HG03159 (cell line): ENCODE measurements around the gene SLC47A1.
"Not testable (repeated sequence)": the region's sequence is repeated elsewhere in the genome, so short reads cannot be mapped to it uniquely, and the experiment has no call there.

Experiments
- ATAC-seq: cut with Tn5 transposase; IDR thresholded peaks from one replicate; pipeline ENCODE4 v1.9.1; 2021; ENCODE audit warnings: mild to moderate bottlenecking, moderate library complexity; ENCODE audit not compliant: unreplicated experiment

Gene SLC47A1

DNA sequence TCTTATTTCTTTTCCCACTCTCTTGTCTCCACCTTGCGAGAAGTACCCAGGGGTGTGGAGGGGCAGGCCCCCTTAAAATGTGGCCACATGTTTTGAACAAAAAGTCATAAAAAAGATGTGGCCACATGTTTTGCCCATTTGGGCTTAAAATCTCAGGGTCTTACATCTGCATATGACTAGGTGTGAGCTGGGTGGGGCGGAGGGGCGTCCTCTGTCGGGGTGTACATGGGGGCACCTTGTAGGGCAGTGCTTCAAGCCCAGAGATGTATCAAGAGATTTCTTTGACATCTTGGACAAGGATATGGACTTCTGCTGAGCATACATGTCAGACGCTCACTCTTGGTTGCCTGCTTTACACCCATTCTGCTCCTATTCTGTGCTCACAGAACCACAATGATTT is 13.0 kb upstream of the SLC47A1 start:
- ATAC-seq = no peak

DNA sequence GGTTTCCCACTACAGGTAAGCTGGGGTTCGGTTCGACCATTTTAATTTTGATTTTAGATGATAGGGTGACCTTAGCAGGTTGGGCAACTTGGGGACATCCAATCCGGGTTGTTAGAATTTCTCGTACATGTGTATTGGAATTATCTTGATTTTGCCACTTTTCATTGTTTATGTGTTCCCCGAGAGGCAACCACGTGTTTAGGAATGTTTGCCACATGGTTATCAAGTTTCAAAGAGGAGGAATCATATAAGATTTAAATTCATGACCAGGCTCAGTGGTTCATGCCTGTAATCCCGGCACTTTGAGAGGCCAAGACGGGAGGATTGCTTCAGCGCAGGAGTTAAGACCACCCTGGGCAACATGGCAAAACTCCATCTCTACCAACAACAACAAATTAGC is 10.0 kb upstream of the SLC47A1 start:
- no peak for ATAC-seq

GRCh38 chr17:19526950-19527349 is 6.7 kb upstream of the SLC47A1 start:
- not testable (repeated sequence) for ATAC-seq

GRCh38 chr17:19531780-19532501 is 1.7 kb upstream of the SLC47A1 start:
- ATAC-seq = no peak

DNA sequence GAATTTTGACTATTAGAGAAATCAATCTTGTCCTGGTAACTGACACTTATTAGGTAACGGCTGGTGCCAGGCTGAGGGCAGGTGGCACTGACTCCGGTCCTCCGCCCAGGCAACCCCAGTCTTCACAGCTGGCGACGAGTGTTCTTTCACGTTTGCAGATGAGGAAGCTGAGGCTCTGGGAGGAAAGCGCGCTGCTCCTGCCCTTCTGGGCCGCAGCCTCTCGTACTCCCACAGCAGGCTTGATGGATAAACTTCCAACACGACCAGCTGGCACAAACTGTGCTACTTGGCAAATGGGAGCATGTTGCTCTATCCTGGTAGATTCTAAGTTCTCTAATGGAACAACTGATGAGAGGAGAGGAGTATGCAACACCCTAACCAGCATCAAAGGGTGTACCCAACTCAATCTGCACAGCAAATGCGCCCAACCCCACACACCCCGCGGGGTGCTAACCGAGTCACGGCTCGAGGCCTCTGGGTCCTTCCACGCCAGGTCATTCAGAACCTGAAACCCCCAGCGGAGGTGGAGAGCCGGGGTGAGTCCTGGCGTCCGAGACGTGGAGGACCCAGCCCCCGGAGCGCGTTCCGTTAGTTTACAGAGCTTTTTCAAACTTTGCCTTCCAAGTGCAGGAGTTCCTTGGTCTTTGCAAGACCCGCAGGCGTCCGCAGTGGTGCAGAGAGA is 477 bp upstream of the SLC47A1 start:
- no peak for ATAC-seq

DNA sequence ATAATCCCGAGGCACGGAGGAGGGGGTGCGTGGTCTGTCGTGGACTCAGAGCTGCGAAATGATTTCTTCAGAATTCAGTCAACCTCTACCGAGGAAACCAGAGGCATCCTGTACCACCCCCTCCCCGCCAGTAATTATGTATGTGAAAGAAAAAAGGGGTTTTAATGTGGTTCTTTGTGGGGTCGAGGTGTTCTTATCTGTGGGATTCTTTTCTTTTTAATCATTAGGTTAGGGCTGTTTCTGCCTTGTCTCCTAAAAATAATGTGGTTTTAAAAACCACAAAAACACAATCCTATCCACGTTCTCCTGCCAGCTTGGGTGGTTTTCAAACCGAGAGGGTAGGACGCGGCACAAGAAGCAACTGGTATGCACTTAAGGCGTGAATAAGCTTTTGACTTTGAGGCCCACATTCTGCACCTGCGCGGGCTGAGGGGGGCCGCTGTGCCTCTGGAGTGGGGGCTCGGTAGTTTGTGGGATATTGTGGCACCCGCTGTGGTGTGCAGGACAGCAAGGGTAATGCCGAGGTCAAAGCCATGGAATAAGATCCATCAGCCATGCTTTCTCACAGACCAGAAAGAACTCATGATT is 1.0 kb downstream of the SLC47A1 start:
- no peak for ATAC-seq

GRCh38 chr17:19537111-19537510 is 3.5 kb downstream of the SLC47A1 start:
- ATAC-seq = no peak

DNA sequence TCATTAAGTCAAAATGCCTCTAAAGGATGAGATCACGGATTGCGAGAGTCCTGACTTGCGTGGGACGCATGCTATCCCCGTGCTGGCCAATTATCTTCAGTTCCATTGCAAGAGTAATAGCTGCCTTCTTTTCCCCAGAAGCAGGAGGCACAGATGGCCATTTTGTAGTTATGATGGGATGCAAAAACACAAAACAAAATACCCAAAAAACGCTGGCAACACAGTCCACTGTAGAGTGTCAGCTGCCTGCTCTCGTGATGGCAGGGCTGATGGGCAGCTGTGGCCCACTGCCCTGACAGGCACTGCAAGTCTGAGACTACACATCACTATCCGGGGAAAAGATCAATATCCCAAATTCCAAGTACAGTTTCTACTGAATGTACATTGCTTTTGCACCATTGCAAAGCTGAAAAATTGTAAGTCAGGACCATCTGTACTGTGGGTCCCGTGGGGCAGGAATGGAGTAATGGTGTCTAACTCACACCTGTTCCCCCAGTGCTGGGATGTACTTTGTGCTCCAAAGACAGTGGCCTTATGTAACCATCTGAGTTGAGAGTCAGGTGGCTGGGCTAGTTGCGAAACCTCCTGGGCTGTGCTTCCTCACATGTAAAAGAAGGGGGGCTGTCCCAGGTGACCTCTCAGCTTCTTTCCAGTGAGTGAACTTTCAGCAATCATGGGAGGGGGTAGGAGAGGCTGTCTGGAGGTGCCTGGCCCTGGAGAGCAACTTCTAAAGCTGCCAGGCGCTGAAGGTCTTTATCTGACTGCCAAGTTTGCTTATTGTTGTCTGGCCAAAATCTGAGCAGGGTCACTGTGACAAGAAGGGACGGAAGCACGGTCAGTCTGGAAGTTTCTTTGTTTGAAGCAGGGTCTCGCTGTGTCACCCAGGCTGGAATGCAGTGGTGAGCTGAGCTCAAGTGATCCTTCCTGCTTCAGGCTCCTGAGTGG is 4.7 kb downstream of the SLC47A1 start:
- no peak for ATAC-seq

GRCh38 chr17:19539040-19539399 is 5.4 kb downstream of the SLC47A1 start:
- no peak for ATAC-seq

DNA sequence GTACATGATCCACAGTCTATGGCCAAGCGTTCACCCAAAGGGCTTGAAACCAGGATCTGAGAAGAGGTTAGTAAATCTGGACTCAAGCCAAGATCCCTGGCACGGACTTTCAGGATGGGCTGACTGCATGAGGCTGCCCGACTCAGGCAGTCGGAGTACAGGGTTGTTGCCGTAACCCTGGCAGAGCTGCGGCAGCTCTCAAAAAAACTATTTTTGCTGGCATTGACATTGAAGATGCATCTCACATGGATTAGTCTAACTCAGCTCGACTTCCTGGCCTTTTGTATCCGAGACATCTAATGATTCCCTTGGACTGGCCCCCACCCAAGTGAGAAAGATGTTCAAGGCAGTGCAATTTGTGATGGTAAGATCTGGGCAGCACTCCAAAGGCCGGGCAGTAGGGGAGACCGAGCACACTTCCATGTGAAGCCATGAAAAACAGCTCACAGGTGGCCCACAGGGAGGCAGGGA is 6.2 kb downstream of the SLC47A1 start:
- no peak for ATAC-seq

DNA sequence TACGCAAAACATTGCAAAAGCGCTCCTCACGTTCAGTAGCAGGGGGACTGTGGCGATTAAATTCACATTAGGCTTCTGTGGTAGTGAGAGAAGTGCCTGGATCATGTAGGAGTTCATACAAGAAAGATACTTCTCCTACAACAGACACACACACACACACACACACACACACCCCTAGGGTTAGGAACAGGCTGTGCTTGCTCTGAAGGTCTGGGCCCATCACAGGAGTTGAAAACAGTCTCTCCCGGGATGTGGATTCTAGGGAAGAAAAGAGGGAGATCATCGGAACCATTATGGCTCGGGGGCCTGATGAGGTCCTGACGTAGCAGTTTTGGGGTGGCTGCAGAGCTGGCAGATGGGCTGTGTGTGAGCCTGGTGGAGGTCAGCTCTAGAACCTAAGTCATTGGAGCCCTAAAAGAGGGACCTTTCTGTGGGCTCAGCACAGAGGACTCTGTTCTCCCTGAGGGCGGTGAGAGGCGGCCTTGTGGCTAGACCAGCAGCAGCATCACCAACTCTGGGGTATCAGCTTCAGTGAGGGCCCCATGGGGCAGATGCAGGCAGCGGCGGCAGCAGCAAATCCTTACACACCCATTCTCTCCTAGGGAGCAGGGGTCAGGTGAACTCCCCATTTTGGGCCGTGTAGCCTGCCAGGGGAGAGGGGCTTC is 7.2 kb downstream of the SLC47A1 start:
- ATAC-seq = no peak

- ATAC-seq = no peak
Observed at GRCh38 chr17:19541445-19541844, 7.8 kb downstream of the SLC47A1 start.

- ATAC-seq = no peak
Observed at GRCh38 chr17:19542247-19542646, 8.6 kb downstream of the SLC47A1 start.

DNA sequence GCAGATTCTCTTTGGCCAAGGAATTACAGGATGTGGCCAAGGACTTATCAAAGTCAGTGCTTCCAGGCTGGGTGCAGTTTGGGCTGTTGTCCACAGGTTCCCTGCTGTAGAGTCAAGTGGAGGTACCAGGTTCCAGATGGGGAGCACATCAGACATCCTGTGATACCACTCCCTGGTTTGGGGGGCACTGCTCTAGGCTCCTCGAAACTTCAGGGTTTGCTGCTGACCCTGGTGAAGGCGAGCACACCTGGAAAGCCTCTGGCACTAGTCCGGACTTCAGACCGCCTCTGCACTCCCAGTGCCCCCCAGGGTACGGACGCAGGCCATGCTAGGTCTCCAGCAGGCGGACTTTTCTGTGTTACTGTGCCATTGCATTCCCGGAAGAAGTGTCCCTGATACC is 10.7 kb downstream of the SLC47A1 start:
- no peak for ATAC-seq

DNA sequence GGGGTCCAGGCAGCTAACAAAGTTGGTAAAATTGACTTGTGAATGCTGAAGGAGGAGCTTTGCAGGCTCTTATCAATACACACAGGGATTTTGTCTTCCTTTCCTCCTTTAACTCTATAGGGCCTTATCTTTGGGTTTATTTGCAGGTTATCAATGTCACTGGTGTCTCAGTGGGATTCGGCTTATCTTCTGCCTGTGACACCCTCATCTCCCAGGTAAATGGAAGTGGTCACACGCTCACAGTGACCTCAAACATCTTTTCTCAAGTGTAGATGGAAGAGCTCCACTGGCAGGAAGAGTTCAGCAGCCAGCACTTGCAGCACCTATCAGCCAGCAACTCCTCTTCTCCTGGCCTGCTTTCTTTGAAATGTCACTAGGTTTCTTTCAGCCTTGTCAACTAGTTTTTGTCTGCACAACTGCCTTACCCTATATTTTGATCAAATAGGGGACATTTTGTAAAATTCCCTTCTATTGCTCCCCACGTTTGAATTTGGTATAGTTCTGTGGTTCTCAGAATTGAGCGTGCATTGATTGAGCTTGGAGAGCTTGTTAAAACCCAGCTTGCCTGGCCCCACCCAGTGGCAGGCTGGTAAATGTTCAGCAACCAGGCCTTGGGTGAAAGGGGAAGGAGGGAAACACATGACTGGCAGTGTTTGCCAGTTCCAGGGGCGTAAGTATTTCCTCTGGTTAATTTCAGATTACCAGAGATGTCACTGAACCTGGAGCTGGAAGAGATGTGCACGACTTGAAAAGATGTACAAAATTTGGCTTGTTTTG is 12.8 kb downstream of the SLC47A1 start:
- no peak for ATAC-seq

- ATAC-seq = no peak
Observed at GRCh38 chr17:19549746-19550623, 16.3 kb downstream of the SLC47A1 start.

DNA sequence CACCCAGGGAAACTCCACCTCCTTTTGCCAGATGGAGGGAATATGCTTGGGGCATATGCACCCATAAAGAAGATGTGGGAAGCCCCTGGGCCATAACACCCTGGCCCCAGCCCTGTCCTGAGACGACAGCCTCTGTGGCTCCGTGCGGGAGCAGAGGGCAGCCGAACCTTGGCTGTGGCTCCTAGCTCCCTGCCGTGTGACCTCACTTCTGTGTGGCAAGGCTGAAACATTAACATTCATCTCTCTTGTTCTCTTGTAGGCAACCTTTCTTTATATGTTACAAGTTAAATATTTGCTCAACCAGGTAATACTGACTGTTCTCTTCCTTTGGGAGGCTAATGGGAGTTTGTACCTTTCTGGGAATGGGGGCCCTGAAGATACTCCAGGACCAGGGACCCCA is 17.5 kb downstream of the SLC47A1 start:
- ATAC-seq = no peak

DNA sequence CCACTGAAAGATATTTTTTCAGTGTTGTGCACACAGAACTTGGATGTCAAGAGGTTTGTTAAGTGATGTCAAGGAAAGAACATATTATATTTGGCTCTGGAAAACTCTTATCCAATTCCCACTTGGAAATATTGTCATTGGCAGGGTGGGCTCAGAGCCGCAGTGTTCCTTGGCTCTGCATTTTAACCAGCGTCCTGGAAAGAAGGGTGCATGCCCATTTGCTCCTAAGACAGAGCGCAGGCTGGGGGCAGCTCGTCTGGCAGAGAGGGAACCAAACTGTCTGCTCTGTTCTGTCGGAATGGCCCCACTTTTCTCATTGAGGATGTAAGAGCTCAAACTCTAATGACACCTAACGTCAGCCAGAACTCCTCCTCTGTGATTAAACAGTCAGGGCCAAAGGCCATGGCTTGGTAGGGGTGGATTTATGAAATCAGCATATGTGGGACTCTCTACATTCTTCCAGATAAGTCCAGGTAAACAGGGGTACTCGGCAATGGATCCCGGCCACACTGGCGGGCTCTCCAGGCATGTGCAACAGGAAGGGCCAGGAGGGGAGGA is 18.0 kb downstream of the SLC47A1 start:
- ATAC-seq = no peak

GRCh38 chr17:19553036-19553435 is 19.4 kb downstream of the SLC47A1 start:
- ATAC-seq = no peak
